Stimulated activated CD4-positive, alpha-beta T cell treated with anti-CD3 and anti-CD28 coated beads, Interleukin-2, amount 100 ng/mL, for 48 hours (primary cell): ENCODE data around the gene ZNF892.
A peak's percentile ranks its signal among the peaks of the same experiment; 100 is the strongest.
"Not testable (repeated sequence)": the region's sequence is repeated elsewhere in the genome, so short reads cannot be mapped to it uniquely, and the experiment has no call there.

Experiments used
- DNase-seq, 2 donors: peaks; one replicate each; pipeline ENCODE4 v3.0.0-alpha.2; 2020

ZNF892 gene

GRCh38 chr2:95231723-95232122 is 24.4 kb downstream of the ZNF892 start:
- peak; percentile 29 to 30 for DNase-seq

DNA sequence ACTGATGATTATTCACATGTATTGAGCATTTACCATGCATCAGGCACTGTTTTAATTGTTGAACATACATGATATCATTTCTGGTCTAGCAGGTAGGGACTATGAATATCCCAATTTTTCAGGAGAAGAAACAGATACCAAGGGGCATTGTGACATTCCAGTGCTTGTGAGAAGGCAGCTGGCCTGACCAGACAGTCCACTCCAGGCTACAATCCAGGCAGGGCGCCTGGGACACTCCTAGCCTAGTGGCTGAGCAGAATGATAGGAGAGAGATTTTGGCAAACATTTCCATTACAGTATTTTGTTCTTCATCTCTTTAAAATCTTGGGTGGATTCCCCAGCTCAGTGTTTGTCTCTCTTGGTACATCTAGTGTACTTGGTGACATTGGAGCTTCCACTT is 24.9 kb downstream of the ZNF892 start:
- DNase-seq, result no peak

- DNase-seq, result no peak
Observed at GRCh38 chr2:95234286-95234785, 27.0 kb downstream of the ZNF892 start.

GRCh38 chr2:95234816-95235215 is 27.5 kb downstream of the ZNF892 start:
- no peak for DNase-seq

DNA sequence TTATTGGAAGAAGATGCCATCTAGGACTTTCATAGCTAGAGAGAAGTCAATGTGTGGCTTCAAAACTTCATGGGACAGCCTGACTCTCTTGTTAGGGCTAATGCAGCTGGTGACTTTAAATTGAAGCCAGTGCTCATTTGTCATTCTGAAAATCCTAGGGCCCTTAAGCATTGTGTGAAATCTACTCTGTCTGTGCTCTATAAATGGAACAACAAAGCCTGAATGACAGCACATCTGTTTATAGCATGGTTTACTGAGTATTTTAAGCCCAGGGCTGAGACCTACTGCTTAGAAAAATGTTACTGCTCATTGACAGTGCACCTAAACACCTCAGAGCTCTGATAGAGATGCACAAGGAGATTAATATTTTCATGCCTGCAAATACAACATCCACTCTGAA is 30.8 kb downstream of the ZNF892 start:
- DNase-seq, result no peak

DNA sequence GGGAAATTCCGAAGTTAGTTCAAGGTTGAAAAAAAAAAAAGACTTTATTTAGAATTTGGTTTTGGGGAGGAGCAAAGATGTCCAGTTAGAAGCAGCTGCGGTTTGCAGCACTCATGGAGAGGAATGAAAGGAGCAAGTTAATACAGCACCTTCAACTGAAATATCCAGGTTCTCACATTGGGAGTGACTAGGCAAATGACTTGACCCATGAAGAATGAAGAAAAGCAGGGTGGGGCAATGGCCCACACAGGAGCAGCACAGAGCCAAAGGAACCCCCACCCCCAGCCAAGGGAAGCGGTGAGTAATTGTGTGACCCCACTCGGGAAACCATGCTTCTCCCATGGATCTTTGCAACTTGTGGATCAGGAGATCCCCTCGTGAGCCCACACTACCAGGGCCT is 32.8 kb downstream of the ZNF892 start:
- DNase-seq, result no peak

DNA sequence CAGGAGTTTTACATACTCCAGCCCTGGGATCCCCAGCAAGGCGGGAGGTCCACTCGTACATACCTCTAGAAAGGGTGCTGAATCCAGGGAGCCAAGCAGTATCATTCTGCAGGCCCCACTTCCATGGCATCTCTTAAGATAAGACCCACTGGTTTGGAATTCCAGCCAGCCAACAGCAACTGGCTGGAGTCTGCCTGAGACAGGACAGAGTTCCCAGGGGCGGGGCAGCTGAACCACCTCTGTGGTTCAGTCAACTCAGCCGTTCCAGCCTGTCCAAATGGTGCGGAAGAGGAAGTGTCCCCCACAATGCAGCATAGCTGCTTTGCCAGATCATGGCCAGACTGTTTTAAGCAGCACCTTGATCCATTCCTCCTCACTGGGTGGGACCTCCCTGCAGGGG is 33.2 kb downstream of the ZNF892 start:
- no peak for DNase-seq

GRCh38 chr2:95242084-95242483 is 34.8 kb downstream of the ZNF892 start:
- not testable (repeated sequence) for DNase-seq
